ENCODE results near the gene PYGO2.

GRCh38 chr1:154910851-154911250 is 50.7 kb downstream of the PYGO2 start:
- TF ChIP-seq CTCF (IDR thresholded peaks at IDR 0.05): no peak
- TF ChIP-seq ZBTB43 (CRISPR knock-in tag; IDR thresholded peaks at IDR 0.05): no peak
- no peak for TF ChIP-seq SP1 (CRISPR knock-in tag; conservative IDR thresholded peaks at IDR 0.05)
- TF ChIP-seq NR2C2 (CRISPR knock-in tag; IDR thresholded peaks at IDR 0.05): no peak
- TF ChIP-seq CREB1 (CRISPR knock-in tag; IDR thresholded peaks at IDR 0.05): no peak
- no peak for TF ChIP-seq MAX (CRISPR knock-in tag; IDR thresholded peaks at IDR 0.05)
- no peak for TF ChIP-seq TCF7 (CRISPR knock-in tag; IDR thresholded peaks at IDR 0.05; ENCODE audit: low read depth)
- no peak for TF ChIP-seq JUN (CRISPR knock-in tag; IDR thresholded peaks at IDR 0.05)
- no peak for TF ChIP-seq ZNF121 (CRISPR knock-in tag; IDR thresholded peaks at IDR 0.05)
- TF ChIP-seq ATF2 (CRISPR knock-in tag; IDR thresholded peaks at IDR 0.05; ENCODE audit: borderline replicate concordance, low read depth): no peak
- no peak for TF ChIP-seq HMGXB4 (CRISPR knock-in tag; IDR thresholded peaks at IDR 0.05)

Measured in WTC11 (cell line).